T47D (cell line): ENCODE measurements around the gene NDUFS2.

ENCODE experiments used
- DNase-seq, 2 experiments: peaks; one replicate each; pipeline versions ENCODE4 v3.0.0 to v3.0.0-alpha.2; 2011 to 2012; ENCODE audit warnings: low read depth in 1 of 2, low spot score in 1 of 2
- JUND ChIP-seq: IDR thresholded peaks from 2 replicates; pipeline ENCODE4 v1.6.1; 2012; ENCODE audit warnings: low read depth
- in situ Hi-C: cut with HindIII; loops from 2 replicates; pipeline ENCODE4 v1.10.0; 2016; ENCODE audit warnings: low sequenced_read_pairs, low pct_unique_long_range_greater_than_20kb

NDUFS2 gene

GRCh38 chr1:161201836-161202712, at the start of gene NDUFS2:
Gene NDUFS2, plus strand, starts transcription at chr1:161202367. Its CDS starts 19 bp downstream, at chr1:161202386.
- in situ Hi-C loops = no loop called here
- no peak for TF ChIP-seq JUND
- peak; percentile 90 to 100 for DNase-seq

DNA sequence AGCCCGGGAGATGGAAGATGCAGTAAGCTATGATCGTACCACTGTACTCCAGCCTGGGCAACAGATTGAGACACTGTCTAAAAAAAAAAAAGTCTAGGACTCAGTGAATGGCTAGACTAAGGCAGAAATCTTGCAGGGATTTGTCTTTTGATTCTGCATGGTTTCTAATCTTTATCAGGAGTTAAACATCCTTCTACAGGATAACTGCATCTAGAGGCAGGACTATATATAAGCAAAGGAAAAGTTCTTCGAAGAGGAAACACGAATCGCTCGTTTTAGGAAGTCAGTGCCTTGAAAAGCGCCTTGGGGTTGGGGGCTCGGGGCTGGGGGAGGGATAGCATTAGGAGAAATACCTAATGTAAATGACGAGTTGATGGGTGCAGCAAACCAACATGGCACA, 49.0 kb upstream of the NDUFS2 start:
- TF ChIP-seq JUND = no peak
- in situ Hi-C loops = no loop called here
- DNase-seq = no peak

- TF ChIP-seq JUND = 0 out of 2 replicates have a peak, but pooled peaks have one; percentile 25
- in situ Hi-C loops = no loop called here
- DNase-seq = peak; percentile 71 to 95
Measured at GRCh38 chr1:161153682-161154337, 48.4 kb upstream of the NDUFS2 start, which contains the start of gene UFC1. Gene UFC1, plus strand, starts transcription at chr1:161153978. Its CDS starts 20 bp downstream, at chr1:161153998.

GRCh38 chr1:161157867-161158266, 44.3 kb upstream of the NDUFS2 start:
- DNase-seq = no peak
- in situ Hi-C loops = no loop called here
- TF ChIP-seq JUND = no peak

- TF ChIP-seq JUND = no peak
- in situ Hi-C loops = no loop called here
Measured at GRCh38 chr1:161158316-161159010, 43.7 kb upstream of the NDUFS2 start.

GRCh38 chr1:161159087-161159912, 42.9 kb upstream of the NDUFS2 start, which contains the start of gene USP21:
Gene USP21, plus strand, starts transcription at chr1:161159500. Its CDS starts 1,141 bp downstream, at chr1:161160641.
- in situ Hi-C loops = no loop called here
- DNase-seq = peak; percentile 94 to 95
- no peak for TF ChIP-seq JUND

More at GRCh38 chr1:161158316-161159010, 43.7 kb upstream of the NDUFS2 start:
- DNase-seq = no peak

- in situ Hi-C loops = no loop called here
- no peak for DNase-seq
Measured at GRCh38 chr1:161159913-161160243, 42.3 kb upstream of the NDUFS2 start.

GRCh38 chr1:161160671-161161145, 41.5 kb upstream of the NDUFS2 start:
- no peak for TF ChIP-seq JUND
- in situ Hi-C loops = no loop called here
- DNase-seq = no peak

More at GRCh38 chr1:161159913-161160243, 42.3 kb upstream of the NDUFS2 start:
- no peak for TF ChIP-seq JUND

DNA sequence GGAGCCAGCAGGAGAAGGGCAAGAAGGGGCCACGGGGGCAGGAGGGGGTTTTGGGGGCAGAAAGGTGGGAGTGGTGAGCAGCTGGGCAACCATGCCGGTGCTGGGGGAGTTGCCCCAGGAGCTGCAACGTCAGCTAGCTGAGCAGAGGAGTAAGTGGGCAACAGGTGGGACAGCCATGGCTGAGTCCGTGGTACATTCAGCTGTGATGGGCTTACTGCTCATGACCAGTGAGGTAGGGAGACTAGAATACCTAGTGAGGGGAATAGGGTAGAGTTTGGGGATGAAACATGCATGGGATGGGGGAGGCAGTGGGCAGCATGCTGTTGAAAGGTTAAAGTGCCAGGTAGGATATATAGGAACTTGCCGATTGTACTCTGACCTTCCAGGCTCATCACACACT, 40.5 kb upstream of the NDUFS2 start:
- TF ChIP-seq JUND = no peak
- no peak for DNase-seq
- in situ Hi-C loops = no loop called here

- DNase-seq = no peak
- in situ Hi-C loops = no loop called here
- no peak for TF ChIP-seq JUND
Measured at GRCh38 chr1:161162052-161162451, 40.1 kb upstream of the NDUFS2 start.

GRCh38 chr1:161162806-161163205, 39.4 kb upstream of the NDUFS2 start:
- no peak for DNase-seq
- TF ChIP-seq JUND = no peak
- in situ Hi-C loops = no loop called here

- in situ Hi-C loops = no loop called here
- TF ChIP-seq JUND = no peak
- DNase-seq = no peak
Measured at GRCh38 chr1:161163793-161164192, 38.4 kb upstream of the NDUFS2 start.
